ENCODE data around the gene NCKAP5L. TPM values are rescaled to one million over a fixed set of nuclear protein-coding genes. Genes with fewer than 3 reads are reported as not detected.

The NCKAP5L gene
- total and polyA plus RNA-seq, 9 of the 15 experiments (the other 6 are each of a cell fraction or from before 2014, with no cell fraction given): 0.01 to 14.4 (median 3.7) TPM

GRCh38 chr12:49813131-49813530 lies 15.1 kb downstream of the NCKAP5L start:
- Histone ChIP-seq H3K9me3 (replicated peaks; ENCODE audit: control insufficient read depth, insufficient read depth, low read depth, low read length) (no peaks in the 10 kb centered on the region), H3K4me2 (ENCODE audit: insufficient read depth, low read length) (no peak overlapping the region), H3K4me3 (no peak overlapping the region), H2AFZ (ENCODE audit: low read depth, low read length) (no peak overlapping the region), H3K79me2 (ENCODE audit: control insufficient read depth, insufficient read depth, low read length) (no peaks in the 10 kb centered on the region), H3K27me3 (ENCODE audit: control insufficient read depth in 2 of 2, insufficient read depth in 2 of 2, low read length in 2 of 2) (no peaks in the 10 kb centered on the region), H4K20me1 (replicated peaks; ENCODE audit: control insufficient read depth, insufficient read depth, low read length) (no peaks in the 10 kb centered on the region), H3K9me1 (ENCODE audit: control insufficient read depth, insufficient read depth, low read length) (no peaks in the 10 kb centered on the region), H3K27ac (ENCODE audit: extremely low read depth, low read depth, low read length) (no peak overlapping the region), H3K4me1 (replicated peaks in 1 of 2; ENCODE audit: control insufficient read depth in 2 of 2, insufficient read depth in 2 of 2, low read length in 2 of 2) (peaks cover 2 to 5% of the 10 kb centered on the region in 2 experiments; a peak in 2 of 5 replicates), H3K36me3 (ENCODE audit: control insufficient read depth, insufficient read depth, low read length) (peaks cover 2% of the 10 kb centered on the region; the same call in 2 of the 3 replicates), H3K9ac (ENCODE audit: insufficient read depth in 1 of 2, low read depth in 2 of 2, low read length in 2 of 2) (no peak overlapping the region)
- in situ Hi-C loops (cut with MboI): no loop called here
- CTCF ChIA-PET (ENCODE audit: low intra/inter-chr PET ratio): interaction anchor here (0.7 kb wide), 1 partner anchor 167 kb away, joined by 3 read pairs; no protein-coding TSS in a partner anchor
- no peak for TF ChIP-seq HEY1 (CRISPR knock-in tag; IDR thresholded peaks at IDR 0.05; ENCODE audit: borderline replicate concordance)
- TF ChIP-seq LARP7 (IDR thresholded peaks at IDR 0.05): no peak
- no peak for TF ChIP-seq ZNF436 (CRISPR knock-in tag; IDR thresholded peaks at IDR 0.05)
- no peak for TF ChIP-seq EZH2 (IDR thresholded peaks at IDR 0.05; ENCODE audit: borderline replicate concordance, low read depth, low read length)
- TF ChIP-seq RNF2 (IDR thresholded peaks at IDR 0.05): no peak
- TF ChIP-seq DPF2 (IDR thresholded peaks at IDR 0.05): no peak
- TF ChIP-seq SP1 (CRISPR knock-in tag; IDR thresholded peaks at IDR 0.05): no peak
- TF ChIP-seq ARID3A (IDR thresholded peaks at IDR 0.05; ENCODE audit: borderline replicate concordance, low read depth, low read length): no peak
- no peak for TF ChIP-seq ARID2 (IDR thresholded peaks at IDR 0.05)
- TF ChIP-seq TRIM24 (IDR thresholded peaks at IDR 0.05): no peak
- TF ChIP-seq KAT8 (IDR thresholded peaks at IDR 0.05; ENCODE audit: low read depth): no peak
- intact Hi-C loops (cut with micrococcal nuclease): no loop called here
- no TSS peak for BruUV-seq (replicated peaks)
- no peak for FAIRE-seq
- POLR2A ChIA-PET: no interaction called here
- DNase-seq (ENCODE audit: extremely low read depth in 1 of 4, low spot score in 3 of 4): no peak
- no peak for ATAC-seq
- WGBS (ENCODE audit: insufficient coverage, low coverage, missing lambda C conversion rate): 64% methylated on average over 1 of the region's 1 CpG

Data from K562 (cell line).